Spleen (tissue), 11 donors: ENCODE results near the gene SEC14L6. TPM values are rescaled to one million over a fixed set of nuclear protein-coding genes. Genes with fewer than 3 reads are reported as not detected.

ENCODE experiments used
- DNase-seq: peaks from one replicate; pipeline ENCODE4 v3.0.0-alpha.2; 2020
- H3K27ac ChIP-seq, 8 donors: fragments of 200-600 bp; sonication (generic) in 7 of 8; 1 replicate in 4 of 8; 2 replicates in 4 of 8; pipeline versions ENCODE4 v1.5.0 to v1.8.0; 2016 to 2021; ENCODE audit warnings: inconsistent platforms in 4 of 8, mild to moderate bottlenecking in 4 of 8, moderate library complexity in 1 of 8
- H3K27me3 ChIP-seq, 7 donors: fragments of 200-600 bp; sonication (generic) in 6 of 7; replicated peaks in 1 of 7; 1 replicate in 4 of 7; 2 replicates in 3 of 7; pipeline versions ENCODE4 v1.5.0 to v1.8.0; 2016 to 2021; ENCODE audit warnings: inconsistent platforms in 3 of 7, mild to moderate bottlenecking in 1 of 7
- H3K36me3 ChIP-seq, 6 donors: fragments of 200-600 bp; sonication (generic) in 5 of 6; 1 replicate in 4 of 6; 2 replicates in 2 of 6; pipeline versions ENCODE4 v1.5.0 to v1.8.0; 2016 to 2021; ENCODE audit warnings: inconsistent platforms in 2 of 6
- H3K4me1 ChIP-seq, 6 donors: fragments of 200-600 bp; sonication (generic) in 5 of 6; 1 replicate in 3 of 6; 2 replicates in 3 of 6; pipeline versions ENCODE4 v1.5.0 to v1.8.0; 2016 to 2021; ENCODE audit warnings: inconsistent platforms in 3 of 6
- H3K4me3 ChIP-seq, 8 donors: fragments of 200-600 bp; sonication (generic) in 7 of 8; 1 replicate in 4 of 8; 2 replicates in 4 of 8; pipeline versions ENCODE4 v1.5.0 to v1.8.0; 2016 to 2021; ENCODE audit warnings: inconsistent platforms in 4 of 8, mild to moderate bottlenecking in 4 of 8, moderate library complexity in 2 of 8
- H3K9me3 ChIP-seq, 8 donors: fragments of 200-600 bp; sonication (generic) in 7 of 8; 1 replicate in 4 of 8; 2 replicates in 4 of 8; pipeline versions ENCODE4 v1.5.0 to v1.8.0; 2016 to 2021; ENCODE audit warnings: inconsistent platforms in 4 of 8
- POLR2A ChIP-seq, 3 donors: fragments of 450-650 bp; IDR thresholded peaks; one replicate each; pipeline ENCODE4 v1.5.1; 2017; ENCODE audit warnings: antibody characterized with exemption in 3 of 3, mild to moderate bottlenecking in 1 of 3
- POLR2AphosphoS5 ChIP-seq, 3 donors: sonication (generic); formaldehyde crosslinking; IDR thresholded peaks; one replicate each; pipeline ENCODE4 v1.5.1; 2017; ENCODE audit warnings: antibody characterized with exemption in 3 of 3
- WGBS, 5 donors: extraction: QIAGEN DNeasy Blood & Tissue Kit in 3 of 5; methylation state at CpG; one replicate each; pipeline versions ENCODE4 v1.1.5 to v1.1.7; 2013 to 2018; 5-methylcytosine and 5-hydroxymethylcytosine counted together
- intact Hi-C: fragments of 100-400 bp; cut with DNase I; formaldehyde crosslinking; loops from one replicate; pipeline ENCODE4 v1.15.0; 2023; ENCODE audit warnings: low total_unique reads
- polyA plus RNA-seq, 3 donors: library from polyadenylated mRNA; stranded (reverse); fragments of 200-250 nt; gene quantifications; one replicate each; pipeline ENCODE4 v1.2.1, GENCODE V29; 2013
- total RNA-seq, 7 donors: library from RNA; depleted of rRNA in 3 of 7; stranded (reverse); fragments of >200 nt in 3 of 7; fragmentation: NEBNext Ultra II Directional in 4 of 7; extraction: Animal tissue kit (Norgen Biotek cat#: 25700) in 4 of 7; gene quantifications; one replicate each; pipeline versions ENCODE4 v1.1.0 to v1.2.1, GENCODE V29; 2016 to 2021
- TF ChIP-seq, protein P1 (sequence below), 11 experiments: fragments of 200-600 bp in 7 of 11; fragments of 450-650 bp in 4 of 11; sonication (generic) in 4 of 11; IDR thresholded peaks in 8 of 11; conservative IDR thresholded peaks in 3 of 11; 1 replicate in 7 of 11; 2 replicates in 4 of 11; pipeline versions ENCODE4 v1.4.0 to v1.8.0; 2016 to 2021; ENCODE audit warnings: antibody characterized with exemption in 11 of 11, inconsistent platforms in 4 of 11, mild to moderate bottlenecking in 1 of 11
- donor health status: healthy with polysubstance abuse.
- donor health status: DM: no; HTN: no; CAD: no; lungs with moderate emphysema.
- donor health status: DM: no; HTN: no; CAD: no.
- donor health status: Bipolar disorder and iron deficiency.
- donor health status: healthy.
- donor health status: DM: no; HTN: no; CAD: no.
- donor health status: DM: yes; HTN: yes; CAD: no.

Gene SEC14L6
- total and polyA plus RNA-seq, 10 donors, result 0.03 to 0.56 (median 0.17) TPM; not detected in 2

DNA sequence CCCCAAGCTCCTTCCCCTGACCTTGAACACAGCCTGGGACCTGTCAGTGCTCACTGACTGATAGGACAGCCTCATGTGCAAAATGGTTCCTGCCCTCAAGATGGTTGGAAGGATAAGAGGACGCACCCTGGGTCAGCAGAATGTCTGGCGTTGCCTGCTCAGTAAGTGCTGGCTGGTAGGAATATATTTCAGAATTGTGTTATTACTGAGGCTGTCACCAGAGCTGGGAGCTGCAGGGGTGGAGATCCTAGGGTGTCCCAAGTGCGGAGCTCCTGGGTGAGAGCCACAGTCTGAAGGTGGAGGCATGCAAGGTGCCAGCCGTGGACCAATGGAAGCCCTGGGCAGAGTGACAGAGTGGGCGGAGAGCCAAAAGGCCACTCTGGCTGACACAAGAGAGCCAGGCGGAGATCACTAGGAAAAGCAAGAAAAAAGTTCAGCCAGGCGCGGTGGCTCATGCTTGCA lies 40.0 kb downstream of the SEC14L6 start:
- no peak for DNase-seq
- Histone ChIP-seq H3K36me3 (no peaks in the 10 kb centered on the region), H3K27ac (no peak overlapping the region), H3K27me3 (peaks cover 0 to 64% (median 14%) of the 10 kb centered on the region in 7 donors), H3K4me1 (peaks cover 0 to 8% (median 0%) of the 10 kb centered on the region in 6 donors), H3K9me3 (peaks cover 0 to under 1% (median 0%) of the 10 kb centered on the region in 8 donors), H3K4me3 (no peak overlapping the region)
- TF ChIP-seq, protein P1, sequence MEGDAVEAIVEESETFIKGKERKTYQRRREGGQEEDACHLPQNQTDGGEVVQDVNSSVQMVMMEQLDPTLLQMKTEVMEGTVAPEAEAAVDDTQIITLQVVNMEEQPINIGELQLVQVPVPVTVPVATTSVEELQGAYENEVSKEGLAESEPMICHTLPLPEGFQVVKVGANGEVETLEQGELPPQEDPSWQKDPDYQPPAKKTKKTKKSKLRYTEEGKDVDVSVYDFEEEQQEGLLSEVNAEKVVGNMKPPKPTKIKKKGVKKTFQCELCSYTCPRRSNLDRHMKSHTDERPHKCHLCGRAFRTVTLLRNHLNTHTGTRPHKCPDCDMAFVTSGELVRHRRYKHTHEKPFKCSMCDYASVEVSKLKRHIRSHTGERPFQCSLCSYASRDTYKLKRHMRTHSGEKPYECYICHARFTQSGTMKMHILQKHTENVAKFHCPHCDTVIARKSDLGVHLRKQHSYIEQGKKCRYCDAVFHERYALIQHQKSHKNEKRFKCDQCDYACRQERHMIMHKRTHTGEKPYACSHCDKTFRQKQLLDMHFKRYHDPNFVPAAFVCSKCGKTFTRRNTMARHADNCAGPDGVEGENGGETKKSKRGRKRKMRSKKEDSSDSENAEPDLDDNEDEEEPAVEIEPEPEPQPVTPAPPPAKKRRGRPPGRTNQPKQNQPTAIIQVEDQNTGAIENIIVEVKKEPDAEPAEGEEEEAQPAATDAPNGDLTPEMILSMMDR (IDR thresholded peaks at IDR 0.05 in 8 of 11, conservative IDR thresholded peaks at IDR 0.05 in 3 of 11), result no peak
- no peak for TF ChIP-seq POLR2AphosphoS5 (IDR thresholded peaks at IDR 0.05)
- WGBS, 5 donors, result 87 to 93% (median 88%) methylated on average over 8 of the region's 8 CpGs
- intact Hi-C loops, result no loop called here

DNA sequence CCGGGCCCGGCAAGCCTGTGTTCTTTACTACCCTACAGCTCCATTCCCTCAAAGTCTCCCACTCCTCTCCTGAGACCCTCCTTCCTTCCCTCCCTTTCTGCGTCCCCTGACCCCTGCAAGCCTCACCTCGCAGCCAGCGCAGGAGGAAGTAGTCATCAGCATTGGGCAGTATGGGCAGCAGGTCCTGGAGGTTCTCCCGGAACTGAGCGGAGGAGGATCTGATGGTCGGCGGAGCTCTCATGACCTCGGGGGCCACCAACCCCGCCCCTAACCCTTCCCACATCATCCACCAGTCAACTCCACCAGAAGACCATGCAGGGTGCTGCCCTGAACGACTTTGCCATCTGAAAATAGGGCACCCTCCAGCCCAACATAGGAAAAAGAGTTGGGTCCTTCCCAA lies 43.0 kb downstream of the SEC14L6 start:
- Histone ChIP-seq H3K36me3 (no peaks in the 10 kb centered on the region), H3K4me3 (no peak overlapping the region), H3K9me3 (no peaks in the 10 kb centered on the region), H3K4me1 (peaks cover 0 to 8% (median 0%) of the 10 kb centered on the region in 6 donors), H3K27ac (no peak overlapping the region), H3K27me3 (peaks cover 0 to 67% (median 14%) of the 10 kb centered on the region in 7 donors)
- TF ChIP-seq POLR2A (IDR thresholded peaks at IDR 0.05) (no peak), POLR2AphosphoS5 (IDR thresholded peaks at IDR 0.05) (no peak)
- TF ChIP-seq, protein P1 (IDR thresholded peaks at IDR 0.05 in 8 of 11, conservative IDR thresholded peaks at IDR 0.05 in 3 of 11), result no peak
- DNase-seq, result no peak
- intact Hi-C loops, result no loop called here
- 64 to 83% (median 79%) methylated on average over 11 to 12 of the region's 12 CpGs for WGBS, 5 donors

DNA sequence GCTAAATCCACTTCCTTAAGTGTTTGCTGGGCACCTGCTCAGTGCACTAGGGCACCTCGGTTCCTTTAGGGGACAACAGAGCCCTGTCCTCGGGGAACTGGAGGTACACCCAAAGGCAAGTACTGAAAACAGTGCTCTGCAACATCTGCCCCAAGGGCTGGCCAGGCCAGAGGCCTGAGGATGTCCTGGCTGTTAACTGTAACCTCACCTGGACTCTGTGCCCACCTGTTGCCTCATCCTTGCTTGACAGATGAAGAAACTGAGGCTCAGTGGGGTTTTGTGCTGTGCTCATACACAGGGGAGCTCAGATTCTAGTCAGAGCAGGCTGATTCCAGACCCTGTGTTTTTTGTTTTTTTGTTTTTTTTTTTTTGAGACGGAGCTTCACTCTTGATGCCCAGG lies 43.6 kb downstream of the SEC14L6 start:
- Histone ChIP-seq H3K9me3 (no peaks in the 10 kb centered on the region), H3K4me1 (peaks cover 0 to 8% (median 0%) of the 10 kb centered on the region in 6 donors), H3K36me3 (no peaks in the 10 kb centered on the region), H3K27me3 (peaks cover 0 to 62% (median 14%) of the 10 kb centered on the region in 7 donors), H3K27ac (no peak overlapping the region), H3K4me3 (no peak overlapping the region)
- no peak for DNase-seq
- TF ChIP-seq POLR2A (IDR thresholded peaks at IDR 0.05), result no peak
- no peak for TF ChIP-seq POLR2AphosphoS5 (IDR thresholded peaks at IDR 0.05)
- TF ChIP-seq, protein P1 (IDR thresholded peaks at IDR 0.05 in 8 of 11, conservative IDR thresholded peaks at IDR 0.05 in 3 of 11), result no peak
- WGBS, 5 donors, result 77 to 85% (median 79%) methylated on average over 3 of the region's 3 CpGs
- intact Hi-C loops, result no loop called here

DNA sequence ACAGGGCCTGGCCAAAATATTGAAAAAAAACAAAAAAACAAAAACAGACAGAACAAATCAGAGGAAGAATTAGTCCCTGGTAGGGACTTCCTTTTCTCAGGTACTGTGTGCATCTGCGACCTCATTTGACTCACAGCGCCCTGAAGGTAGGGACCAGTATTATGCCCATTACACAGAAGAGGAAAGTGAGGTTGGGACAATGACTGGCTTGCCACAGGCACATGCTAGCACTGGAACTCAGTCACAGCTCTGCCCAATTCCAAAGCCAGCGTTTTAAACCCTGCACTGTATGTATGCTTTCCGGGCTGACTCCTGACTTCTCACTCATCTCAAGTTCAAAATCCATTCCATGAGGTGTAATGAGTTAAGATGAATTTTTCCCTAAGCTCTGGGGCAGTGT lies 44.4 kb downstream of the SEC14L6 start:
- WGBS, 5 donors, result 64 to 90% (median 81%) methylated on average over 4 of the region's 4 CpGs
- intact Hi-C loops, result no loop called here
- Histone ChIP-seq H3K9me3 (no peaks in the 10 kb centered on the region), H3K27ac (no peak overlapping the region), H3K36me3 (no peaks in the 10 kb centered on the region), H3K27me3 (peaks cover 0 to 56% (median 14%) of the 10 kb centered on the region in 7 donors), H3K4me1 (peaks cover 0 to 8% (median 0%) of the 10 kb centered on the region in 6 donors), H3K4me3 (no peak overlapping the region)
- TF ChIP-seq, protein P1 (IDR thresholded peaks at IDR 0.05 in 8 of 11, conservative IDR thresholded peaks at IDR 0.05 in 3 of 11), result no peak
- TF ChIP-seq POLR2AphosphoS5 (IDR thresholded peaks at IDR 0.05) (no peak), POLR2A (IDR thresholded peaks at IDR 0.05) (no peak)
- DNase-seq, result no peak
